RWPE2 (cell line): ENCODE results near the gene PDPN.

Source experiments
- ATAC-seq: fragments of 200-7000 bp; cut with Tn5 transposase; 3 replicates; pipeline ENCODE4 v1.9.1; 2021; ENCODE audit warnings: low read depth
- DNase-seq: peaks from one replicate; pipeline ENCODE4 v3.0.0-alpha.2; 2020; ENCODE audit warnings: low spot score
- H3K27ac ChIP-seq: fragments of 450-650 bp; 2 replicates; pipeline ENCODE4 v1.5.1; 2017; ENCODE audit warnings: mild to moderate bottlenecking; ENCODE audit not compliant: poor library complexity, severe bottlenecking
- H3K27me3 ChIP-seq: fragments of 250-450 bp; sonication (Bioruptor Pico); 2 replicates; pipeline ENCODE4 v1.5.1; 2021; ENCODE audit warnings: mild to moderate bottlenecking, moderate library complexity; ENCODE audit not compliant: insufficient read depth, poor library complexity, severe bottlenecking
- H3K36me3 ChIP-seq: fragments of 250-450 bp; sonication (Bioruptor Pico); 2 replicates; pipeline ENCODE4 v1.5.1; 2020; ENCODE audit warnings: low read depth, mild to moderate bottlenecking, moderate library complexity
- H3K4me1 ChIP-seq: fragments of 250-450 bp; sonication (Bioruptor Pico); 2 replicates; pipeline ENCODE4 v1.5.1; 2021; ENCODE audit warnings: mild to moderate bottlenecking, moderate library complexity; ENCODE audit not compliant: insufficient read depth, poor library complexity, severe bottlenecking
- H3K4me3 ChIP-seq: fragments of 250-450 bp; sonication (Bioruptor Pico); 2 replicates; pipeline ENCODE4 v1.5.1; 2021; ENCODE audit warnings: mild to moderate bottlenecking, moderate library complexity; ENCODE audit not compliant: severe bottlenecking
- H3K9me3 ChIP-seq: fragments of 250-450 bp; sonication (Bioruptor Pico); 2 replicates; pipeline ENCODE4 v1.5.1; 2021; ENCODE audit warnings: mild to moderate bottlenecking, moderate library complexity; ENCODE audit not compliant: severe bottlenecking
- CTCF ChIP-seq: fragments of 450-650 bp; IDR thresholded peaks from one replicate; pipeline ENCODE4 v1.5.1; 2017; ENCODE audit warnings: mild to moderate bottlenecking, moderate library complexity; ENCODE audit not compliant: poor library complexity, severe bottlenecking

Gene PDPN

GRCh38 chr1:13623021-13623637, 39.5 kb downstream of the PDPN start:
- ATAC-seq (no peak), DNase-seq (no peak)
- H3K27me3 ChIP-seq: no peaks in the 10 kb centered on the region
- no peak for TF ChIP-seq CTCF
- H3K9me3 ChIP-seq: no peaks in the 10 kb centered on the region
- no peak overlapping the region for H3K27ac ChIP-seq
- peaks cover 12% of the 10 kb centered on the region for H3K4me1 ChIP-seq
- H3K36me3 ChIP-seq: no peaks in the 10 kb centered on the region
- no peak overlapping the region for H3K4me3 ChIP-seq

- Histone ChIP-seq H3K27ac (no peak overlapping the region), H3K27me3 (no peaks in the 10 kb centered on the region), H3K4me1 (peaks cover 12% of the 10 kb centered on the region), H3K4me3 (no peak overlapping the region), H3K9me3 (no peaks in the 10 kb centered on the region), H3K36me3 (no peaks in the 10 kb centered on the region)
- ATAC-seq (no peak), DNase-seq (no peak)
- no peak for TF ChIP-seq CTCF
These were observed 40.9 kb downstream of the PDPN start for GRCh38 chr1:13624526-13624925.

GRCh38 chr1:13627127-13627526, 43.5 kb downstream of the PDPN start:
- H3K9me3 ChIP-seq: no peaks in the 10 kb centered on the region
- H3K4me3 ChIP-seq: no peak overlapping the region
- no peak overlapping the region for H3K27ac ChIP-seq
- DNase-seq (no peak), ATAC-seq (no peak)
- TF ChIP-seq CTCF: no peak
- H3K27me3 ChIP-seq: no peaks in the 10 kb centered on the region
- peaks cover 6% of the 10 kb centered on the region for H3K4me1 ChIP-seq
- no peaks in the 10 kb centered on the region for H3K36me3 ChIP-seq

GRCh38 chr1:13628218-13628617, 44.6 kb downstream of the PDPN start:
- Histone ChIP-seq H3K27ac (peak overlapping the region; percentile 28), H3K4me1 (peaks cover 6% of the 10 kb centered on the region), H3K27me3 (no peaks in the 10 kb centered on the region), H3K9me3 (no peaks in the 10 kb centered on the region), H3K4me3 (no peak overlapping the region), H3K36me3 (no peaks in the 10 kb centered on the region)
- no peak for TF ChIP-seq CTCF
- no peak for DNase-seq
- ATAC-seq: no peak

GRCh38 chr1:13628711-13629110, 45.1 kb downstream of the PDPN start:
- no peak overlapping the region for H3K4me3 ChIP-seq
- peak; percentile 86 for ATAC-seq
- DNase-seq: no peak
- H3K4me1 ChIP-seq: peaks cover 6% of the 10 kb centered on the region
- TF ChIP-seq CTCF: no peak
- H3K36me3 ChIP-seq: no peaks in the 10 kb centered on the region
- no peaks in the 10 kb centered on the region for H3K27me3 ChIP-seq
- peak overlapping the region; percentile 28 for H3K27ac ChIP-seq
- H3K9me3 ChIP-seq: no peaks in the 10 kb centered on the region
